ENCODE results near the gene STT3A.

The STT3A gene

GRCh38 chr11:125670172-125670571, 77.5 kb downstream of the STT3A start:
- no peak for DNase-seq

GRCh38 chr11:125671561-125671960, 78.9 kb downstream of the STT3A start:
- DNase-seq: no peak
